Neural progenitor cell (in vitro differentiated cells): Measurements from ENCODE around the gene MDH1B. TPM values are rescaled to one million over a fixed set of nuclear protein-coding genes. Genes with fewer than 3 reads are reported as not detected.

Experiments
- DNase-seq: peaks from one replicate; pipeline ENCODE4 v3.0.0-alpha.2; 2016; ENCODE audit warnings: low spot score
- H2AFZ ChIP-seq: fragments of 200-600 bp; sonication (generic); replicated peaks from 2 replicates; pipeline ENCODE4 v1.6.1; 2016; ENCODE audit warnings: antibody characterized with exemption
- H3F3A ChIP-seq: fragments of 200-600 bp; sonication (generic); 2 replicates; pipeline ENCODE4 v1.6.1; 2016; ENCODE audit warnings: antibody characterized with exemption, low read depth
- H3K27ac ChIP-seq: fragments of 200-600 bp; sonication (generic); 2 replicates; pipeline ENCODE4 v1.5.1; 2016; ENCODE audit warnings: mild to moderate bottlenecking
- H3K27me3 ChIP-seq: fragments of 200-600 bp; sonication (generic); 2 replicates; pipeline ENCODE4 v1.6.1; 2016; ENCODE audit warnings: mild to moderate bottlenecking, moderate library complexity
- H3K36me3 ChIP-seq: fragments of 200-600 bp; sonication (generic); 2 replicates; pipeline ENCODE4 v1.5.1; 2016
- H3K4me1 ChIP-seq: fragments of 200-600 bp; sonication (generic); 2 replicates; pipeline ENCODE4 v1.6.1; 2016; ENCODE audit warnings: mixed run types
- H3K4me2 ChIP-seq: fragments of 200-600 bp; sonication (generic); 2 replicates; pipeline ENCODE4 v1.6.1; 2016
- H3K4me3 ChIP-seq: fragments of 200-600 bp; sonication (generic); 2 replicates; pipeline ENCODE4 v1.5.1; 2016
- H3K79me2 ChIP-seq: fragments of 200-600 bp; sonication (generic); 2 replicates; pipeline ENCODE4 v1.6.1; 2016; ENCODE audit warnings: low read depth
- H3K9ac ChIP-seq: fragments of 200-600 bp; sonication (generic); 2 replicates; pipeline ENCODE4 v1.6.1; 2016
- H3K9me3 ChIP-seq: fragments of 200-600 bp; sonication (generic); 2 replicates; pipeline ENCODE4 v1.5.1; 2016; ENCODE audit warnings: low read depth
- H4K20me1 ChIP-seq: fragments of 200-600 bp; sonication (generic); 2 replicates; pipeline ENCODE4 v1.6.1; 2016; ENCODE audit warnings: low read depth
- H3K27ac Mint-ChIP-seq: 3 replicates; pipeline ENCODE4 v1.8.0; 2021; ENCODE audit warnings: mixed read lengths
- H3K27me3 Mint-ChIP-seq: 2 replicates; pipeline ENCODE4 v1.8.0; 2022; ENCODE audit warnings: low read depth, mild to moderate bottlenecking, inconsistent platforms, moderate library complexity, mixed read lengths; ENCODE audit not compliant: insufficient read depth
- H3K36me3 Mint-ChIP-seq: 3 replicates; pipeline ENCODE4 v1.8.0; 2021; ENCODE audit warnings: mixed read lengths
- H3K4me1 Mint-ChIP-seq: 3 replicates; pipeline ENCODE4 v1.8.0; 2021; ENCODE audit warnings: mixed read lengths
- H3K4me3 Mint-ChIP-seq: 3 replicates; pipeline ENCODE4 v1.8.0; 2021; ENCODE audit warnings: mild to moderate bottlenecking, moderate library complexity, mixed read lengths
- H3K9me3 Mint-ChIP-seq: 3 replicates; pipeline ENCODE4 v1.8.0; 2020; ENCODE audit warnings: mixed read lengths
- EZH2 ChIP-seq: fragments of 200-600 bp; sonication (generic); IDR thresholded peaks from 2 replicates; pipeline ENCODE4 v1.6.1; 2017; ENCODE audit warnings: antibody characterized with exemption, mild to moderate bottlenecking, moderate library complexity
- EZH2phosphoT487 ChIP-seq: fragments of 200-600 bp; sonication (generic); IDR thresholded peaks from 2 replicates; pipeline ENCODE4 v1.6.1; 2017; ENCODE audit warnings: antibody characterized with exemption
- total RNA-seq: library from RNA; depleted of rRNA; stranded (reverse); fragments of >200 nt; gene quantifications from 2 replicates; pipeline ENCODE4 v1.2.3, GENCODE V29; 2015; ENCODE audit warnings: low replicate concordance
- TF ChIP-seq, protein P1 (sequence below): fragments of 200-600 bp; sonication (generic); IDR thresholded peaks from 2 replicates; pipeline ENCODE4 v1.5.1; 2017; ENCODE audit warnings: antibody characterized with exemption, mild to moderate bottlenecking

The MDH1B gene
- total RNA-seq, 1 donor from 2014 or later: 3.9 TPM

GRCh38 chr2:206790311-206790935 lies 25.3 kb upstream of the MDH1B start:
- no peaks in the 10 kb centered on the region for H3K27me3 Mint-ChIP-seq
- Histone ChIP-seq H3K79me2 (no peaks in the 10 kb centered on the region), H3K4me1 (no peaks in the 10 kb centered on the region), H4K20me1 (no peaks in the 10 kb centered on the region), H3K27me3 (no peaks in the 10 kb centered on the region), H3K4me2 (no peak overlapping the region), H3K9ac (no peak overlapping the region), H3K4me3 (no peak overlapping the region), H3K9me3 (no peaks in the 10 kb centered on the region), H2AFZ (no peak overlapping the region), H3F3A (no peaks in the 10 kb centered on the region), H3K27ac (no peak overlapping the region), H3K36me3 (peaks cover 10% of the 10 kb centered on the region)
- no peak overlapping the region for H3K27ac Mint-ChIP-seq
- peaks cover 19% of the 10 kb centered on the region for H3K36me3 Mint-ChIP-seq
- no peak for DNase-seq
- H3K9me3 Mint-ChIP-seq: no peaks in the 10 kb centered on the region
- no peak overlapping the region for H3K4me3 Mint-ChIP-seq
- H3K4me1 Mint-ChIP-seq: no peaks in the 10 kb centered on the region
- TF ChIP-seq, protein P1, sequence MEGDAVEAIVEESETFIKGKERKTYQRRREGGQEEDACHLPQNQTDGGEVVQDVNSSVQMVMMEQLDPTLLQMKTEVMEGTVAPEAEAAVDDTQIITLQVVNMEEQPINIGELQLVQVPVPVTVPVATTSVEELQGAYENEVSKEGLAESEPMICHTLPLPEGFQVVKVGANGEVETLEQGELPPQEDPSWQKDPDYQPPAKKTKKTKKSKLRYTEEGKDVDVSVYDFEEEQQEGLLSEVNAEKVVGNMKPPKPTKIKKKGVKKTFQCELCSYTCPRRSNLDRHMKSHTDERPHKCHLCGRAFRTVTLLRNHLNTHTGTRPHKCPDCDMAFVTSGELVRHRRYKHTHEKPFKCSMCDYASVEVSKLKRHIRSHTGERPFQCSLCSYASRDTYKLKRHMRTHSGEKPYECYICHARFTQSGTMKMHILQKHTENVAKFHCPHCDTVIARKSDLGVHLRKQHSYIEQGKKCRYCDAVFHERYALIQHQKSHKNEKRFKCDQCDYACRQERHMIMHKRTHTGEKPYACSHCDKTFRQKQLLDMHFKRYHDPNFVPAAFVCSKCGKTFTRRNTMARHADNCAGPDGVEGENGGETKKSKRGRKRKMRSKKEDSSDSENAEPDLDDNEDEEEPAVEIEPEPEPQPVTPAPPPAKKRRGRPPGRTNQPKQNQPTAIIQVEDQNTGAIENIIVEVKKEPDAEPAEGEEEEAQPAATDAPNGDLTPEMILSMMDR: no peak
- TF ChIP-seq EZH2: no peak
- no peak for TF ChIP-seq EZH2phosphoT487

DNA sequence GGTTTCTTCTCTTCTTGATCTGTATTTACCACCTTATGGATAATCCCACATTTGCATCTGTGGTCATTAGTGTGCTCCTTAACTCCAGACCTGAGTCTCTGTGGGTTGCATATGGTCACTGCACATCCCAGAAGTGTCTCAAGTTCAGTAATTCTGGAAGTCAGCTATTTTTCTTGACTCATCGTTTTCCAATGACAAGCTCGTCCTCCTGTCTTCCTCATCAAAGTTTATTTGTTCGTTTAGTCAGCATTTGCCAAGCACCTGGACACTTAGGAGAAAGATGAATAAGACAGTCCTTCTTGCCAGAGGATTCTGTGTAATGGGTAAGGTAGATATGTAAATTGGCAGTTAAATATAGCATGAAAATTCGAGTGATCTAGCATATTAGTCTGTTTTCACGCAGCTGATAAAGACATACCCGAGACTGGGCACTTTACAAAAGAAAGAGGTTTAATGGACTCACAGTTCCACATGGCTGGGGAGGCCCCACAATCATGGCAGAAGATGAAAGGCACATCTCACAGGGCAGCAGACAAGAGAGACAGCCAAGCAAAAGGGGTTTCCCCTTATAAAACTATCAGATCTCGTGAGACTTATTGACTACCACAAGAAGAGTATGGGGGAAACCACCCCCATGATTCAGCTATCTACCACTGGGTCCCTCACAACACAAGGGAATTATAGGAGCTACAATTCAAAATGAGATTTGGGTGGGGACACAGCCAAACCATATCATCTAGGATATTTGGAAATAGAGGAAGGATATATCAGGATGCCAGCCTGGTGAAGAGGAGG lies 19.6 kb upstream of the MDH1B start:
- Histone ChIP-seq H2AFZ (no peak overlapping the region), H3K4me2 (no peak overlapping the region), H3K9ac (no peak overlapping the region), H3K27me3 (no peaks in the 10 kb centered on the region), H3K36me3 (peaks cover 5% of the 10 kb centered on the region), H3K79me2 (peaks cover 8% of the 10 kb centered on the region), H3K9me3 (no peaks in the 10 kb centered on the region), H3F3A (no peaks in the 10 kb centered on the region), H3K4me1 (no peaks in the 10 kb centered on the region), H4K20me1 (peaks cover 9% of the 10 kb centered on the region), H3K4me3 (no peak overlapping the region), H3K27ac (no peak overlapping the region)
- peaks cover 25% of the 10 kb centered on the region for H3K36me3 Mint-ChIP-seq
- H3K4me1 Mint-ChIP-seq: no peaks in the 10 kb centered on the region
- TF ChIP-seq, protein P1: no peak
- TF ChIP-seq EZH2 (no peak), EZH2phosphoT487 (no peak)
- no peak overlapping the region for H3K27ac Mint-ChIP-seq
- DNase-seq: no peak
- H3K9me3 Mint-ChIP-seq: peaks cover 10% of the 10 kb centered on the region
- no peak overlapping the region for H3K4me3 Mint-ChIP-seq
- no peaks in the 10 kb centered on the region for H3K27me3 Mint-ChIP-seq

GRCh38 chr2:206783718-206784117 lies 18.6 kb upstream of the MDH1B start:
- Histone ChIP-seq H3K27ac (no peak overlapping the region), H4K20me1 (peaks cover 9% of the 10 kb centered on the region), H3K4me1 (no peaks in the 10 kb centered on the region), H3F3A (no peaks in the 10 kb centered on the region), H3K9ac (no peak overlapping the region), H3K4me3 (no peak overlapping the region), H3K9me3 (no peaks in the 10 kb centered on the region), H3K27me3 (no peaks in the 10 kb centered on the region), H3K36me3 (peaks cover 2% of the 10 kb centered on the region), H3K4me2 (no peak overlapping the region), H2AFZ (no peak overlapping the region), H3K79me2 (peaks cover 8% of the 10 kb centered on the region)
- Mint-ChIP-seq H3K27me3 (no peaks in the 10 kb centered on the region), H3K27ac (no peak overlapping the region), H3K36me3 (peaks cover 34% of the 10 kb centered on the region), H3K9me3 (peaks cover 16% of the 10 kb centered on the region), H3K4me3 (no peak overlapping the region), H3K4me1 (no peaks in the 10 kb centered on the region)
- peak; percentile 52 for DNase-seq
- TF ChIP-seq EZH2phosphoT487: no peak
- TF ChIP-seq, protein P1: peak; percentile 72
